HG03354 (cell line): Measurements from ENCODE around the gene C11orf98.
A peak's percentile ranks its signal among the peaks of the same experiment; 100 is the strongest.
"Not testable (repeated sequence)": the region's sequence is repeated elsewhere in the genome, so short reads cannot be mapped to it uniquely, and the experiment has no call there.

Experiments used
- ATAC-seq: cut with Tn5 transposase; IDR thresholded peaks from one replicate; pipeline ENCODE4 v1.9.1; 2021; ENCODE audit warnings: mild to moderate bottlenecking; ENCODE audit not compliant: unreplicated experiment, poor library complexity, severe bottlenecking

C11orf98 gene

DNA sequence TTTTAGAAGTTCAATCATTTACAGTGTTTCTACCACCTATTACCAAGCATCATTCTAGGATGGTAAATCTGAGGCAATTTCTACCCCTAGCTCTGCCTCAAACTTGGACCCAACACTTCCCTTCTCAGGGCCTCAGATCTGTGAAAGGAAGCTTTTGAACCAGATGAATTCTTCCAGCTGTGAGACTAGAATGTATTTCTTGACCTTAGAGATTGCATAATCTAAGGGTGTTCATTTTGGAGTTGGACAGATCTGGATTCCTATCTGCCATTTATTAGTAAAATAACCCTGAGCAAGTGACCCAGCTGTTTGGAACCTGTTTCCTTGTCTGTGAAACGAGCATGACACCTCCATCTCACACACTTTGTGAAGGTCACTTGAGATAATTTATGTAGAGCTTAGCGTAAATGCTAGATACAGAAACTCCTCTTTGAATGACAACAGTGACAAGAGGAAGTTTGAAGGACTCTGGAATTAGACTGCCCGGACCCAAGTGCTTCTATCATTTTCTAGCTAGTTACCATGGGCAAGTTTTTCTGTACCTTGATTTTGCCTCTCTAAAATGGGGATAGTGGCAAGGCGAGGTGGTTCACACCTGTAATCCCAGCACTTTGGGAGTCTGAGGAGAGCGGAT, 8.1 kb downstream of the C11orf98 start:
- ATAC-seq = no peak

DNA sequence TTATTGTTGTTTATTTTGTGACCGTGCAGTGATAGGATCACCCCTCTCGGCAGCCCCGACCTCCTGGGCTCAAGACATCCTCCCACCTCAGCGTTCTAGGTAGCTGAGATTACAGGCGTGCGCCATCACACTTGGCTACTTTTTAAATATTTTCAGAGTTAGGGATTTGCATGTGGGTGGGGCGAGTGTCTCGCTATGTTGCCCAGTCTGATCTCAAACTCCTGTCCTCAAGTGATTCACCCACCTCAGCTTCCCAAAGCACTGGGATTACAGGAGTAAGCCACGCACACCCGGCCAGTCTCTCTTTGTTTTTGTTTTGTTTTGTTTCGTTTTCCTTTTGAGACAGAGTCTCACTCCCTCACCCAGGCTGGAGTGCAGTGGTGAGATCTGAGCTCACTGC, 10.7 kb downstream of the C11orf98 start:
- ATAC-seq = no peak

DNA sequence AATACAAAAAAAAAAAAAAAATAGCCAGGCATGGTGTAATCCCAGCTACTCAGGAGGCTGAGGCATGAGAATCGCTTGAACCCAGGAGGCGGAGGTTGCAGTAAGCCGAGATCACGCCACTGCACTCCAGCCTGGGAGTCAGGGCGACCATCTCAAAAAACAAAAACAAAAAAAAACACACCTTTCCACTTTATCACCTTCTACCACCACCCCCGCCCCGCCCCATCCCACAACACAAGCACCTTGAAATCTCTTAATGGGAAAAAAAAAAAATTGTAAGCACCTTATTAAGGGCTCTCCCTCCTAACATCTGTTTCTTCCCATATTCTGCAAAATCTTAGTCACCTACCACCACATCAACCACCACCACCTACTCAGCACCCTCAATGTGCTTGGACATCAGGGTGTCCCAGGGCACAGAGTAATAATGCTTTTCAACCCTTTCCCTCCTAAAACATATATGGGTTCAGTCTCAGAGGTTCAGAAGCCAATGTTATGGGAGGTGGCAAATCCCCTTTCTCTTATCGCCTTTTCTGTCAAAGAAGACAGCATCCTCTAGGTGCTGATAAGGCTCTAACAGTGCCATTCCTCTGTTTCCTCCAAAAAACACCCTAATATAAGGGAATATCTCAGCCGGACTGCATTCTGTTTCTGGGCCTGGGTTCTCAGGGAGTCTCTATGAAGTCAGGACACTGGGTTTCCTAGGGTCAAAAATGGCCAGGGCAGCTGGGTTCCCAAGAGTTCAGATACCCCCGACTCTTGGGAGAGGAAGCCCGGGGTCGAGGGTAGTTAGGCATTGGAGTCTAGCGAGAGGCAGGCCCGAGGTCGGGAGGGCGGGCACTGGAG, 12.6 kb downstream of the C11orf98 start:
- ATAC-seq = no peak

DNA sequence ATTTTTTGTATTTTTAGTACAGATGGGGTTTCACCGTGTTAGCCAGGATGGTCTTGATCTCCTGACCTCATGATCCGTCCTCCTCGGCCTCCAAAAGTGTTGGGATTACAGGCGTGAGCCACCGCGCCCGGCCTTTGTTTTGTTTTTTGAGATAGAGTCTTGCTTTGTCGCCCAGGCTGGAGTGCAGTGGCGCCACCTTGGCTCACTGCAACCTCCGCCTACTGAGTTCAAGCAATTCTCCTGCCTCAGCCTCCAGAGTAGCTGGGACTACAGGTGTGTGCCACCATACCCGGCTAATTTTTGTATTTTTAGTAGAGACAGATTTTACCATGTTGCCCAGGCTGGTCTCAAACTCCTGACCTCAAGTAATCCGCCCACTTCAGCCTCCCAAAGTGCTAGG, 14.7 kb downstream of the C11orf98 start:
- not testable (repeated sequence) for ATAC-seq

DNA sequence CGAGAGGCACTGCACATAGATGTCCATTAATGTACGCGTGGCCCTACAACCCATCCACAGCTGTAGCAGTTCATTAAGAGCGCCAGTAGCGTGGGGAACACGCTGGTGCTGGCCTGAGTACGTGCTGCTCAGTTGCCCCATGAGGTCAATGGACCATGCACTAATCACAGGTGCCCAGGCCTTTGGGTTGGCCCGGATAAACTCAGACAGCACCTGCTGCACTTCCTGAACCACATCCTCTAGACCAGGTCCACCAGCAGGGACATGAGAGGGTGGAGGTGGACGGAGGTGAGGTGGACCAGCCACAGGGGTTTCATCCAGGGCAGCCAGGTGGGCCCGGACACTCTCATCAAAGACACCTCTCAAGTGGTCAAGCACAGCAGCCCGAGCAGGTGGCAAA, 15.5 kb downstream of the C11orf98 start:
- no peak for ATAC-seq

DNA sequence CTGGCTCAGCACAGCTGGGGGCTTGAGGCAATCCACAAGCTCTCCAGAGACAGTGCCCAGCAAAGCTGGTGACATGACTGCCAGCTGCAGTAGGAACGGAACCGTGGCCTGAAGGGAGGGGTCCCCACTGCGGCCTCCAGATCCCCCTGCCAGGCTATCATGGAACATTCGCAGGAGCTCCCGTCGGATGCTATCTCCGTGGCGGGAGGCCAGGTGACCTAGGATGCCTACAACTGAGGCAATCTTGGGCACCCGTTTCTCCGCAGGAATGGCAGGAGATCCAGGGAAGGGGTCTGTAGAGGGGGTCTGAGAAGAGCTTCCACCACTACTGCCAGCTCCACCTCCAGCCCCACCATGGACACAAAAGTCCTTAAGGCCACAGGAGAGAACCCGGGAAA, 16.0 kb downstream of the C11orf98 start:
- ATAC-seq = no peak

DNA sequence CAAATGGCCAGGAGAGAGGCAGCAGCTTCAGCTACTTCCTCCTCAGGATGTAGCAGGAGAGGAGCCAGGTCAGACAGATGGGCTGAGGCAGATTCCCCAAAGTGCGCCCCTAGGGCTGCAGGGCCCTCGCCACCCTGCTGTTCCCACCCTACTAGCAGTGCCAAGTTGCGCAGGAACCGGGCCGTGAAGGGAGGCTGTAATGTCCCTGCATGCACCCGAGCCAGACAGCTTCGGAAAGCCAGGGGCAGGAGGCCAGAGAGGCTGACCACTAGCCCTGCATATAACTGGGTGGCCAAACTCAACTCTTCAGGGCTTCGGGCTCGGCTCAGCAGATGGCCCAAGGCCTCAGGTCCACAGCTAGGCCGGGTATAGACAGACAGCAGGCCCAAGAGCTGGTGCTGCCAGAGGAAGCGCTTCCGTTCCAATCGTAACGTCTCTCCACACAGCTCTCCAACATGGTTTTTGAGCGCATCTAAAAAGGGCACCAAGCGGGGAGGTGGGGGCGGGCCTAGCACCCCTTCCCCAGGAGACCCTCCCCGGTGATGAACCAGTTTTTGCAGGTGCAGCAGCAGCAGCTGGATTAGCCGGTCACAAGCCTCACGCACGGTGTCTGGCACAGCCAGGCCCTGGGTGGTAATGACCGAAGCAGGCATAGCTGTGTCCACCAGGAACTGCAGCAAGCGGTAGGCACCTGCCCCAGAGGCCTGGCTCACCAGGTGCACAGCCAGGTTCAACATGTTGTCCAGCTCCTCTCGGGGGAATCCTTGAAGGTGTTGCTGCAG, 16.6 kb downstream of the C11orf98 start:
- ATAC-seq = no peak

DNA sequence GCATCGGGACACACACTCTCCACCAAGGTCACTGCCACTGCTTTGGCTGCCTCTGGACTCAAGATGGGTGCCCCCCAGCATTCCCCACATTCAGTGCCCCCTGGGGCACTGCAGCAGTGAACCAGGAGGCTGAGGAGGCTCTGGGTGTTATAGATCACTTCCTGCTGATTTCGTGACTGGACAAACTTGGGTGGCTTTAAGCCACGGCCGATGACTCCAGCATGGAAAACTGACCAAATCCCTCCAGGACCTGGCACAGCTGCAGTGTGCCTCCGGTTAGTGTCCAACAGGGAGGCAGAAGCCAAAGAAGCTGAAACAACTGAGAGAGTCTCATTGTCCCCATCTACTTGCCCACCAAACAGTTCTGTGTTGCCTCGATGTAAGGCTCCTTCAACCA, 17.4 kb downstream of the C11orf98 start:
- no peak for ATAC-seq

DNA sequence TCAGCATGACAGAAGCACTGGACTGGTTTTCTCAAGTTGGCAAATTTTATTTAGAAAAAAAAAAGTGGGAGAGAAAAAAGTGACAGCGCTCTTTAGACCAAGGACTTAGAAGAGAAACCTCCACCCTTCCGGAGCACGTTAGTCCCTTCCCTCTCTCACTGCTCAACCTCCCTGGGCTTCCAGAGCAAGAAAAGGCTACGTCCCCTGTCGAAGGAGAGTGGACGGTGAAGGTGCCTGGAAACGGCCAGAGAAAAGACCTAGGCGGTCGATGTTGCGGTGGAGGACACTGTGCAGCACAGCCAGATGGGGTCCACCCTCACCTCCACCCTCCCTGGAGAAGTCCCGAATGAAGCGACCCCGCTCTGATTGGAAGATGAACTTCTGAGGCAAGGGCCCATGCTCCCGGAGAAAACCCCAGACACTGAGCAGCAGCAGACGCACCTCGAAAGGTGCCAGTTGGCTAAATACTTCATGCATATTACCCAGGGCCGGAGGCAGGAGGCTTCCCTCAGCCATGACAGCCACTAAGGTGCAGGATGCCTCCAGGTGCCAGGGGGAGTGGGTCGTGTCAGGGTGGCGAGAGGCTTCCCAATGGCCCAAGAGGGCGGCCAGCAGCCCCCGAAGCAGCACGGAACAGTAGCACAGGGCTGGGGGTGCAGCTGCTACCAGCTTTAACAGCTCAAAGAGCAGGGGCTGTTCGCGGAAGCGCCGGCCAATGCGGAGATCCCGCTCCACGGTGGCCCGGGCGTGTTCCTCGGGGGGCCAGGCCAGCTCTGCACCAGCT, 18.0 kb downstream of the C11orf98 start:
- ATAC-seq = no peak

DNA sequence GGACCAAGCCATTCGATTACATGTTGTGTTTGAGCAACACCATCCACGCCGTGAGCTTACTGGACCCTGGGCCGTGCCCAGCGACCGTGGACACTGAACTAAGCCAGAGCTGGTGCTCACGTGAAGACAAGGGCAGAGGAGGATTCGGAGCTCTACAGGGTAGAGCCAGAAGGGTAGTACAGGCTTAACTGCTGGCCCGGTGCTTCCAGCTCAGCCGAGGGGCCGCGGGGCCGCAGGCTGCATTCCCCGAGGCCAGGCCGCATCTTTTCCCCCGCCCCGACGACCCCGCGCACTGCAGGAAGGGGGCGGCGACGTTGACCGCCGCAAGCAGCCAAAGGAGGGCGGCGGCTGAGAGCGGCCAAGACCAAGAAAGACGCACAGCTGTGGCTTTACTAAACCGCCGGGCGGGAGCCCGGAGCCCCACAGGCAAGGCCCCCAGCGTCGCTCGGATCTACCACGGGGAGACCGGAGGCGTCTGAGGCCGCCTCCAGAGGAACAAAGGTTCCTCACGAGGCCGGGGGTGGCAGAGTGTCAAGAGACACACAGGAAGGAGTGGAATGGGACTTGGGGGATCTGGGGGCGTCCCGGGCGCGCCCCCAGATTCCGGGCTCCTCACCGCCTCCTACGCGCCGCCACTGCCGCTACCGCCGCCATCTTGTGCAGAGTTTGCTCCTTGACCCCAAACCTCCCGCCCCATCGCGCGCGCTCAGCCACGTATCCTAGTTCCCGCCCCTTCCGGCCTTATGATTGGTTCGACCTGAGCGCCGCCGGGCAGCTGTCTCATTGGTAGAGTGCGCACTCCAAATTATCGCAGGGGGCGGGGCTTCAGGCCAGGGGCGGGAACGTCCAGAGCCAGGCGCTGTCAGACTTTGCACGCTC, 18.8 kb downstream of the C11orf98 start, which contains the start of gene GANAB:
TSS of gene GANAB (minus strand) at position 668 of the 879 bp plus-strand sequence. CDS start at position 654, 14 bp downstream.
- ATAC-seq = peak; percentile 93

DNA sequence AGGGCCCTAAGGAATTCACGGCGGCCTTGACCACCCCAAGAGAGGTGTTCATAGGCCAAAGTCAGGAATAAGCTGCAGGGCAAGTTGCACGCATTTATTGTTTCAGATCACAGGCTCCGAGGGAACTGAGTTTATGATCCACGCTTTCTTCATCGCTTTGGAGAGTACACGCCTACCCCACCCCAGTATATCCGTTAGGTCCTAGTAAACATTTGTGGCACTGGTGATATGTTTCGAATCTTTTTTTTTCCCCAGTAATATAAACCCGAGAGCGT, 19.4 kb downstream of the C11orf98 start:
- peak; percentile 1 for ATAC-seq

DNA sequence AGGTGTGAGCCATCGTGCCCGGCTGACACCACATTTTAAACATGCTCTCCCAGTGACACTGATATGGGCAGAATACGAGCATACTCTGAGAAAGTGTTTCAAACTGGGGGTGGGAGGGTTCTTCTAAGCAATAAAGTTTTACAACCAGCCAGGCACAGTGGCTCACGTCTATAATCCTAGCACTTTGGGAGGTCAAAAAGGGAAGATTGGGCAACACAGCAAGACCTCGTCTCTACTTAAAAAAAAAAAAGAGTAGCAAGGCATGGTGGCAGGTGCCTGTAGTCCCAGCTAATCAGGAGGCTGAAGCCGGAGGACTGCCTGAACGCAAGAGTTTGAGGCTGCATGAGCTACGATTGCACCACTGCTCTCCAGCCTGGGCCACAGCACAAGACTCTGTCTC, 20.8 kb downstream of the C11orf98 start:
- no peak for ATAC-seq

DNA sequence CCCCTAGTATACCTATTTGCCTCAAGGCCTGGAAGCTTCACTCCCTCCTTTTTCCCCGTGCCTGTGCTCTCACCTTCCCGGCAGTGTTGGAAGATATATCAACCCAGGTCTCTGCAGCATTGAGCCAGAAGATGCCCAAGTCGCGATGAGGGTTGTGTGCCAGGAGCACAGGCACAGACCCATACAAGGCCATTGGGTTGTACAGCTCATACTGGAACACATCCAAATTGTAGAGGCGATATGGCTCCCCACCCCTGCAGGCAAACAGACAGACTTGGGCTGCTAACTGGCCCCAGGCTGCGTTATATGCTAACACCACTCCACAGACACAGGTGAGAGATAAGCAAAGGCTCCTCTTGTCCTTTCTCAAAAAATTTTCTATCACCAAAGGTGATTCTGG, 32.5 kb downstream of the C11orf98 start:
- no peak for ATAC-seq

DNA sequence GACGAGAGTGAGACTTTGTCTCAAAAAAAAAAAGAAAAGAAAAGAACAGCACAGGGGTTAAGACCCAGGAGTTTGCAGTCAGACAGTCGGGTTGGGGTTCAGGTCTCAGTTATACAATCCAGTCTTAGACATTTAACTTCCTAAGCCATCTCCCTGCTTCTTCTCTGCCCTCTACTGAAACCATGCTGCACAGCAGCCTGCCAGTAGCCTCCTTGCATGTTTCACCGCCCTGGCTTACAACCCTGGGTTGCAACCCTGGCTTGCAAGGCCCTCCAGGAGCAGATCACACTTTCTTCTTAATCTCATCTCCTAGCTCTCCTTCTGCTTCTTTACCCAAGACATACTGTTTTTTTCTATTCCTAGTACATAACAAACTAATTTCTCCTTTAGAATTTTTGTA, 37.3 kb downstream of the C11orf98 start:
- no peak for ATAC-seq

DNA sequence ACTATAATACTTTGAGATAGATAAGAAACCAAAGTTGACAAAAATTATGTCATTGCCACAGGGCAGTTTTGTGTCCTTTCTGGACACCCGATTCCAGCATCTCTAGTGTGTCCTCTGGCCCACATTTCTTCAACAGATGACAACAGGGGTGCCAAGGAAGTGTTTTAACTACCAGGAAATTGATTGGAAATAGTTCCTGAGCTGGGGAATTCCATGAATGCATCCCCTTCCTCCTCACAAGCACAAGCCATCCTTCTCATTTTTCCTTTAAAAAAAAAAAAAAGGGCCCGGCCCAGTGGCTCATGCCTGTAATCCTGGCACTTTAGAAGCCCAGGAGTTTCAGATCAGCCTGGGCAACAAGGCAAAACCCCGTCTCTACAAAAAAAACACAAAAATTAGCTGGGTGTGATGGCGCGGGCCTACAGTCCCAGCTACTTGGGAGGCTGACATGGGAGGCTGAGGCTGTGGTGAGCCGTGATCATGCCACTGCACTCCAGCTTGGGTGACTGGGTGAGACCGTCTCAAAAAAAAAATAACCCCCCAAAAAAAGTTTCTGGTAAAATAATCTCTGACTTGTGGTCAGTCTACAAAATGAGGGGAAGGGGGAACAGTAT, 42.4 kb downstream of the C11orf98 start:
- ATAC-seq = no peak

DNA sequence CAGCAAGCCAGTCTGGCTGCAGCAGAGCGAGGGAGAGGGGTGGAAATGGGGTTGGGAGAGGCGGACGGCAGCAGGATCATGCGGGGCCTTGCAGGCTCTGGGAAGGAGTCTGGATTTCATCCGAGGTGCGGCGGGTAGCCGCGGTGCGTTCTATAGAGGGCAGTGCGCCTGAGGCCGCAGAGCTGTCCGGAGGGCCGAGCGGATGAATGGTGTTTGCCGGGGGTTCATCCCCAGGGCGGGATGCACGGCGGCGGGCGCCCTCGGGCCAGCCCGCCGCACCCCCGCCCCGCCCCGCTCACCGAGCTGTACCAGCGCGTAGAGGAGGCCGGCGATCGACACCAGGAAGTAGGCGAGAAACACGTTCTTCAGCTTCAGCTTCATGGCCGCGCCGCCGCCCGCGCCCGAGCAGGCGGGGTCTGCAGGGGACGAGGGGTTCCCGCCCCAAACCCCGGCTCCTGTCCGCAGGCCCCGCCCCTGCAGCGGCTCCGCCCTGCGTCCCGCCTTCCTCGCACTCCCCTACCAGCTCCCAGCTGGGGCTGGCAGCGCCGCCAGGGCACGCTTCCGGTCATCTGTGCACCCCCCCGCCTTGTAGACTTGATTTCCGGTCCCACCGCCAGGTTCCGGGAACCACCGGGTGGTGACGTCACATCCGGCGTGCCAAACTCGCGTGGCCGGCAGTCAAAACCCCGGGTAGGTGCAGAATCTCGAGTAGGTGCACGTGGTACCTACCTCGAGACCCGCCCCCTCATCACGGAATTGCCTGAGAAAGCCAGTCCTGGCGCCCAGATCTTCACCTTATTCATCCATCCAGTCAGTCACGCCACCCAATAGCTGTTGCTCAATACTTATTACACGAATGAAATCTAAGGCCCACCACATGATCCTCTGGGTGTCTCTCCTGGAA, 43.2 kb downstream of the C11orf98 start, which contains the start of gene B3GAT3:
TSS of gene B3GAT3 (minus strand) at position 420 of the 904 bp plus-strand sequence. CDS start at position 381, 39 bp downstream.
- peak; percentile 97 for ATAC-seq

DNA sequence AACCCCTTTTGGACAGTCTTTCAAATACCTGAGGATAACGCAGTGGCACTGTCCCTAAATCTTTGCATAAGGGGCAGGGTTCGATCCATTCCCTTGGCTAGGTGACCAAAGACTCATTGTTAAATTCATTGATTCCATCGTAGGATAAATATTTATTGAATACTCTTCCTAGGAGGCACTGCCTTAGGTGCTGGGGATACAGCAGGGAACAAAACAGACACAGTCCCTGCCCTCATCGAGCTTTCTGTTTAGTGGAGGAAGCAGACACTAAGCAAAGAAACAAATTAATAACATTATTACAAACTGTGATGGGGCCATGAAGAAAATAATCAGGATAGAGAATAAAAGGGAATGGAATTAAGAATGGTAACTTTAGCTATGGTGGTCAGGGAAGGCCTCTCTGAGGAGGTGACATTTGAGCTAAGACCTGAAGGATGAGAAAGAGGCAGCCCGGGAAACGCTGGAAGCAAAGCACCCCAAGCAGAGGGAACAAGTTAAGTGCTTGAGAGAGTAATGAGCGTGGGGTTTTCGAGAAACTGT, 43.9 kb downstream of the C11orf98 start:
- ATAC-seq = no peak
